HepG2 (cell line): ENCODE measurements around the gene MICALL2. TPM values are rescaled to one million over a fixed set of nuclear protein-coding genes. Genes with fewer than 3 reads are reported as not detected.

Source experiments
- AHDC1 ChIP-seq: sonication (generic); formaldehyde crosslinking; IDR thresholded peaks from 2 replicates; pipeline ENCODE4 v1.5.1; 2020; ENCODE audit warnings: mild to moderate bottlenecking, missing genetic modification reagents, borderline replicate concordance
- FOXM1 ChIP-seq: sonication (generic); formaldehyde crosslinking; IDR thresholded peaks from 2 replicates; pipeline ENCODE4 v1.5.0; 2020; ENCODE audit warnings: missing genetic modification reagents
- FUBP1 ChIP-seq: sonication (generic); formaldehyde crosslinking; IDR thresholded peaks from 2 replicates; pipeline ENCODE4 v1.5.1; 2020; ENCODE audit warnings: missing genetic modification reagents, mild to moderate bottlenecking, borderline replicate concordance
- HBP1 ChIP-seq: IDR thresholded peaks from 2 replicates; pipeline ENCODE4 v1.6.1; 2016; ENCODE audit warnings: low read depth, control low read depth
- KDM4B ChIP-seq: sonication (generic); formaldehyde crosslinking; IDR thresholded peaks from 2 replicates; pipeline ENCODE4 v1.4.0; 2020; ENCODE audit warnings: missing genetic modification reagents
- PAX8 ChIP-seq: sonication (generic); formaldehyde crosslinking; IDR thresholded peaks from 2 replicates; pipeline ENCODE4 v1.8.0; 2022; ENCODE audit warnings: mild to moderate bottlenecking, missing genetic modification reagents, borderline replicate concordance
- RCOR2 ChIP-seq: IDR thresholded peaks from 2 replicates; pipeline ENCODE4 v1.6.1; 2016; ENCODE audit warnings: missing biosample characterization, missing genetic modification reagents
- RXRB ChIP-seq: IDR thresholded peaks from 2 replicates; pipeline ENCODE4 v1.6.1; 2016; ENCODE audit warnings: borderline replicate concordance, missing genetic modification reagents, missing compliant biosample characterization
- SOX6 ChIP-seq, 2 experiments: fragments of 450-650 bp in 1 of 2; sonication (generic) in 1 of 2; formaldehyde crosslinking in 1 of 2; IDR thresholded peaks; 2 replicates each; pipeline versions ENCODE4 v1.4.0 to v1.6.1; 2017 to 2020; ENCODE audit warnings: antibody characterized with exemption in 1 of 2, mild to moderate bottlenecking in 1 of 2, missing genetic modification reagents in 1 of 2
- TARDBP ChIP-seq: sonication (generic); formaldehyde crosslinking; IDR thresholded peaks from 2 replicates; pipeline ENCODE4 v1.8.0; 2022; ENCODE audit warnings: mild to moderate bottlenecking, missing genetic modification reagents
- THAP11 ChIP-seq: IDR thresholded peaks from 2 replicates; pipeline ENCODE4 v1.6.1; 2016; ENCODE audit warnings: missing biosample characterization, missing genetic modification reagents
- YY1 ChIP-seq: IDR thresholded peaks from 2 replicates; pipeline ENCODE4 v1.6.1; 2011; ENCODE audit warnings: low read length, low read depth, moderate library complexity, mild to moderate bottlenecking; ENCODE audit not compliant: insufficient read depth, insufficient replicate concordance
- ZNF589 ChIP-seq: sonication (generic); formaldehyde crosslinking; conservative IDR thresholded peaks from 2 replicates; pipeline ENCODE4 v1.8.0; 2022; ENCODE audit warnings: mild to moderate bottlenecking, moderate library complexity, missing genetic modification reagents
- ZNF615 ChIP-seq: sonication (generic); formaldehyde crosslinking; IDR thresholded peaks from 2 replicates; pipeline ENCODE4 v1.5.0; 2020; ENCODE audit warnings: mild to moderate bottlenecking, missing genetic modification reagents, borderline replicate concordance
- ZNF841 ChIP-seq: sonication (generic); formaldehyde crosslinking; IDR thresholded peaks from 2 replicates; pipeline ENCODE4 v1.8.1; 2023; ENCODE audit warnings: missing genetic modification reagents, borderline replicate concordance
- polyA plus RNA-seq, 8 experiments: library from polyadenylated mRNA; depleted of rRNA in 3 of 8; stranded (reverse) in 7 of 8; unstranded in 1 of 8; fragments of >200 nt; fragmentation: Illumina TruSeq in 4 of 8; extraction: Trizol in 4 of 8; gene quantifications; 2 replicates each; pipeline versions ENCODE4 v1.2.1 to v1.2.3, GENCODE V29; 2011 to 2016; ENCODE audit warnings: low read depth in 4 of 8, missing spikeins in 1 of 8, mixed read lengths in 1 of 8; ENCODE audit not compliant: insufficient read depth in 1 of 8
- total RNA-seq, 5 experiments: library from RNA; depleted of rRNA; stranded (reverse); fragments of >200 nt; fragmentation: Illumina TruSeq; extraction: Trizol; gene quantifications; 2 replicates each; pipeline ENCODE4 v1.2.3, GENCODE V29; 2016; ENCODE audit warnings: low read depth in 1 of 5
- TF ChIP-seq, protein P1 (sequence below): IDR thresholded peaks from 2 replicates; pipeline ENCODE4 v1.6.1; 2012; ENCODE audit warnings: inconsistent platforms
- TF ChIP-seq, protein P2 (sequence below): sonication (generic); formaldehyde crosslinking; IDR thresholded peaks from 2 replicates; pipeline ENCODE4 v1.8.0; 2022; ENCODE audit warnings: missing genetic modification reagents, low read depth, mild to moderate bottlenecking, borderline replicate concordance

Gene MICALL2
- total and polyA plus RNA-seq, 2 of the 13 experiments (the other 11 are each of a cell fraction or from before 2014, with no cell fraction given) = 5.8 to 12.4 TPM

DNA sequence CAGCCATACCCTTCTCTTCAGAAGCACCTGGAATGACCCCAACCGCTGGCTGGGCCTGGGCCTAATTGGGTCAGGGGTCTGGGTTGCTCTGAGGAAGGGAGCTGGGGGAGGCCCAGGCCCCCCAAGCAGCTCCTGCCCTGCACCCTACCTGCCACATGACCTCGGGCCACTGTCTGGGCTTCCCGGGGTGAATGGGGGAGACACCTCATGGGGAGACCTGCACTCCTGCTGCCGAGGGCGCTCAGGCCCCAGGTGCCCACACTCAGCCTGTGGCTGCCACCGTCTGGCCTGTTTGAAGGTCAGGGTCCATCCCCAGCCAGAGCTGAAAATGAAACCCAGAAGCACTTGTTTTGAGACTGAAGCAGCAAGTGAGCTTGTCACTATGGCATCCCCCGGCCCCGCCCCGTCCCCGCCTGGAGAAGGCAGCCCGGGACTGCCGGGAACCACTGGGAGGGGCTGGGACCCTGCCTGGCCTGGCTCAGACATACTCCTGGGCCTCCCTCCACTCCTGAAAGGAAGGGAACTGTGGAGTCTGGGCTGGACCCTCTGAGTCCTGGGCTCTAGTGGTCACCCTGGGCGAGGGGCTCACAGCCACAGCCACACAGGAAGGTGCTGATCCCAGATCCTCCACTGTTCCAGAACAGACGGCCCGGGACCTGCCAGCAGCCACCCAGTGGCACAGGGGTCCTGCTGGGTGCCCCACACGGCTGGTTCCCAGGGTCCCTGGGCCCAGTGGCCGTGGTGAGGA lies 7.4 kb upstream of the MICALL2 start (continued):
- TF ChIP-seq AHDC1 (CRISPR knock-in tag) = no peak
- no peak for TF ChIP-seq RCOR2 (CRISPR knock-in tag)
- TF ChIP-seq ZNF589 (CRISPR knock-in tag) = 0 out of 2 replicates have a peak, but pooled peaks have one; percentile 44
- TF ChIP-seq ZNF615 (CRISPR knock-in tag) = no peak
- peak; percentile 64; the same call in 1 of the 2 replicates for TF ChIP-seq THAP11
- TF ChIP-seq ZNF841 (CRISPR knock-in tag) = no peak
- no peak for TF ChIP-seq SOX6 (IDR thresholded peaks at IDR 0.05)
- TF ChIP-seq SOX6 (CRISPR knock-in tag; IDR thresholded peaks at IDR 0.05) = peak; percentile 48; the same call in 1 of the 2 replicates
- no peak for TF ChIP-seq FOXM1 (CRISPR knock-in tag)
- no peak for TF ChIP-seq PAX8 (CRISPR knock-in tag)
- no peak for TF ChIP-seq HBP1
- TF ChIP-seq, protein P1, sequence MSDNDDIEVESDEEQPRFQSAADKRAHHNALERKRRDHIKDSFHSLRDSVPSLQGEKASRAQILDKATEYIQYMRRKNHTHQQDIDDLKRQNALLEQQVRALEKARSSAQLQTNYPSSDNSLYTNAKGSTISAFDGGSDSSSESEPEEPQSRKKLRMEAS = no peak
- TF ChIP-seq, protein P2, sequence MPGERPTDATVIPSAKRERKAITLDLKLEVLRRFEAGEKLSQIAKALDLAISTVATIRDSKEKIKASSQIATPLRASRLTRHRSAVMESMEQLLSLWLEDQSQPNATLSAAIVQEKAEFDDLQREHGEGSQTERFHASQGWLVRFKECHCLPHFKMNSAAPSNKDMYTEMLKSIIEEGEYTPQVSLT (CRISPR knock-in tag) = no peak
- TF ChIP-seq RXRB (CRISPR knock-in tag) = peak; percentile 76
- TF ChIP-seq FUBP1 (CRISPR knock-in tag) = 0 out of 2 replicates have a peak, but pooled peaks have one; percentile 56
- TF ChIP-seq KDM4B (CRISPR knock-in tag) = no peak
- TF ChIP-seq YY1 = peak; percentile 67
- TF ChIP-seq TARDBP (CRISPR knock-in tag) = peak; percentile 52; the same call in 1 of the 2 replicates
